NCI-H748 (cell line): ENCODE results near the gene SAMHD1.
"Not testable (repeated sequence)": the region's sequence is repeated elsewhere in the genome, so short reads cannot be mapped to it uniquely, and the experiment has no call there.

Experiments used
- DNase-seq: peaks from one replicate; lab custom pipeline; 2025; ENCODE audit not compliant: unreplicated experiment; lab: John Stamatoyannopoulos, UW

The SAMHD1 gene

GRCh38 chr20:36856691-36857635 is 94.5 kb downstream of the SAMHD1 start:
- no peak for DNase-seq

DNA sequence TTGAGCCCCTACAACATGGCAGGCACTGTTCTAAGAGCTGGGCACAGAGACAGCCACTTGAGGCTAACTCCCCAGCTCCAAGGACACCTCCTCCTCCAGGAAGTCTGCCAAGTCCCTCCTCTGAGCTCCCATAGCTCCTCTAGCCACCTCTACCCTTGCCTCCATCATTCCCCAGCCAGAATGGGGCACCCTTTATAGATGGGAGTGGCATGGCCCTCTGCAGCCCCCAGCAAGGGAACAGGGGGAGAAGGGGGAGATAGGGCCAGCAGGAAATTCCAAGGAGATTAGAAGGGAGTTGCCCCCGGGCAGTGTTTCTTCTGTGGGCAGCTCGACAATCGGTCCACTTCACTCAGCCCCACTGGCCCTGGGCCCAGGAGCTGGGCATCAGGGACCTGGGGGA is 95.3 kb downstream of the SAMHD1 start:
- no peak for DNase-seq

- DNase-seq = no peak
These were observed 96.3 kb downstream of the SAMHD1 start for GRCh38 chr20:36855241-36855657.

DNA sequence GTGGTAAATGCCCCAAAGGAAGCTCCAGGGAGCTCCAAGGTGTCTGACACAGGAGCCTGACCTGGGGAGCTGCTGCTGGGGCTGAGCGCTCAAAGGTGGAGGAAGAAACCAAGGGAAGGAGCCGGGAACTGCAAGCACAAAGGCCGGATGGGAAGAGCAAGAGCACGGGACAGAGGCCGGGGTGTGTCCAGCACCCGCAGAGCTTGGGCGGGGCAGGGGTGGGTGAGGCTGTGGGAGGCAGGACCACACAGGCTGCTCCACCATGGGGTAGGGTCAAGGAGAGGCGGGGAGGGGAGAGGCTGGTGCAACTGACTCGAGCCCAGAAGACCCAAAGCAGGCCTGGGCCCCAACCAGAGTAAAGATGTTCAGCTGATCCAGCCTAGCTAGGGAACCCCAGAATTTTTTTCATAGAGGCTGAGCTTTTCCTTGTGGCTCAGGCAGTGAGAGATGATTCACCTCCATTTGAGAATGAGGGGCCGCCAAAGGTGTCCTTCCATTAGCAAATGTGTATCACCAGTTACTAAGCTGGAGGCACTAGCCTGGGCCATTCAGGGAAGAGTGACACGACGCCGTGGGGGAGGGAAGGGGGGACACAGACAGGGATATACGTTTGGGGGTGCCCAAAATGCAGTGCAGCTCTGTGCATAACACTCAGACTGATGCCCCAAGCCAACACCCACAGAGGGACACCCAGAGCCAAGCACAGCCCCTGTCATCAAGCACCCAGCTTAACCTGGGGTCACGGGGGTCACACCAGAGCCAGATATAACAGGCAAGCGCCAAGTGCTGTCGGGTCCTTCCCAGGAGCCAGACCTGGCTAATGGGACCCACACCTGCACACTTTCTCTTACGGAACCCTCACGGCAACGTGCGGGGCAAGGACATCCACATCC is 96.9 kb downstream of the SAMHD1 start:
- no peak for DNase-seq

- DNase-seq = no peak
These were observed 99.3 kb downstream of the SAMHD1 start for GRCh38 chr20:36852187-36852586.

DNA sequence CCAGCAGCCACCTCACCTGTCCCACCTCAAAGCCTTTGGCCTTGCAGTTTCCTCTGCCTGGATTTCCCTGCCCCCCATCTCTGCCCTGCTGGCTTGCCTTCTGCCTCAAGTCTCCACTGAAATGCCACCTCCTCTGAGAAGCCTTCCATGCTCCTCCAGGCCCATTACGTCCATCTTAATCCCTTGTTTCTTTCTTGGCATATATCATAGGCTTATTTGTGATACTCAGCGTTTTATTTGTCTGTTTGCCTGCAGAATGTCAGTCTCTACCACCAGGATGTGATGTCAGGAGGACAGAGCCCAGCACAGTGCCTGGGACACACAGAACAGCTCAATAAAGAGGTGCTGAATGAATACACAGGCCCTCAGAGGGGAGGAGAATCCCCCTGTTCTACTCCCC is 100.0 kb downstream of the SAMHD1 start:
- no peak for DNase-seq

DNA sequence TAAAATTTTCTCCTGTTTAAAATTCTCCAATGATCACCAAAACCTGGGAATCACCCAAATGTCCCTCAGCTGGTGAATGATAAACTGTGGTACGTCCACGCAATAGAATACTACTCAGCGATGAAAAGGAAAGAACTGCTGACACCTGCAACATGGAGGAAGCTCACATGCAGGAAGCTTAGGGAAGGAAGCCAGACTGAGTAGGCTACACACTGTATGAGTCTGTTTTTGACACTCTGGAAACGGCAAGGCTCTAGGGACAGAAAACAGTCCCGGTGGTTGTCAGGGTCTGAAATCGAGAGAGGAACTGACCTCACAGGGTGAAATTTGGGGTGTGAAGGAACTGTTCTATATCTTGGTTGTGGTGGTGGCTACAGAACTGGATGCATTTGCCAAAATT is 100.7 kb downstream of the SAMHD1 start:
- no peak for DNase-seq

DNA sequence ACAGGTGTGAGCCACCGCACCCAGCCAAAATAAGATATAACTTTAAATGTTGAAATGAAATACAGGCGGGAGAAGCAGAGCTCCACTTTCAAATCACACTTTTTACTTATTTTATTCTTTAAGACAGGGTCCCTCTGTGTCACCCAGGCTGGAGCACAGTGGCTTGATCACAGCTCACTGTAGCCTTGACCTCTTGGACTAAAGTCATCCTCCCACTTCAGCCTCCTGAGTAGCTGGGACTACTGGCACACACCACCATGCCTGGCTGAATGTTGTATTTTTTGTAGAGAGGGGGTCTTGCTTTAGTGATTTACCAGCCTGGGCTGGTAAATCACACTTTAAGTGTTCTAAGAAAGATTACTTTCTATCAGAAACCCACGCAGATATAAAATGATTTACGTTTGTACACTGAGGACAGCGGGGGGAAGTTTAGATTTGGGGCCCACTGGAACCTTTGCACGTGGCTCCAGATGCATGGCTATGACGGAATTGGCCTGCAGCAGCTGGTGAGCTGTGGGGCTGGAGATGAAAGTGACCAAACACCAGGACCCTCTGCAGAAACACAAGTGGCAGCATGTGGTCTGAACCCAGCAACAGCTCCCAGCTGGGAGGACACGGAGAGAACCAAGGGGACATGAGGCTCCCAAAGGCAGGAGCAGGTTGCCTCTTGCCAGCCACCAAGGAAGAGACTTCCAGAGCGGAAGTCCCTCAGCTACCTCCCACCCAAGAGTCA is 102.0 kb downstream of the SAMHD1 start:
- no peak for DNase-seq

DNA sequence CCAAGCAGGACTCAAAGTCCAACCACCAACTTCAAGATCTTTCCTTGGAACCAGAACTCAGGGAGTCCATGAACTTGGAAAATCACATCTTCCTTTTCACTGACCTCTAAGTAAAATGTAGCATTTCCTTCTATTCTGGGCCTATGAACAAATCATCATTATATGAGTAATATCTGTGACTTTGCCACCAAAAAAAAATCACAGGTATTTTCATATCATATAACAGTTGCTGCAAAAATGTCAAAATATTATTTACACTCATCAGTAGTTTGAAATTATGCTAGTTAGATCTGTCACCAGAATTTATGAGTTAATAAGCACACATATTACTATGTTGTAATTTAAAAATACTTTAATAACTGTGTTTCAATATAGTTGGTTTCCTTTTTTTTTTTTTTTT is 102.8 kb downstream of the SAMHD1 start:
- no peak for DNase-seq

- no peak for DNase-seq
These were observed 103.3 kb downstream of the SAMHD1 start for GRCh38 chr20:36848078-36848660.

DNA sequence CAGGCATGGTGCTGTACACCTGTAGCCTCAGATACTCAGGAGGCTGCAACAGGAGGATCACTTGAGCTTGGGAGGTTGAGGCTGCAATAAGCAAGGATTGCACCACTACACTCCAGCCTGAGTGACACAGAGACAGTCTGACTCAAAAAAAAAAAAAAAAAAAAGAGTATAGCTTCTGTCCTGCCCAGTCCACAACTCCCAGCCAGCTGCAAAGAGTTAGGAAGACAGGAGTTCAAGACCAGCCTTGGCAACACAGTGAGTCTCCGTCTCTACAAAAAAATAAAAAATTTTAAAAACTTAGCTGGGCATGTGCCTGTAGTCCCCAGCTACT is 103.8 kb downstream of the SAMHD1 start:
- no peak for DNase-seq

DNA sequence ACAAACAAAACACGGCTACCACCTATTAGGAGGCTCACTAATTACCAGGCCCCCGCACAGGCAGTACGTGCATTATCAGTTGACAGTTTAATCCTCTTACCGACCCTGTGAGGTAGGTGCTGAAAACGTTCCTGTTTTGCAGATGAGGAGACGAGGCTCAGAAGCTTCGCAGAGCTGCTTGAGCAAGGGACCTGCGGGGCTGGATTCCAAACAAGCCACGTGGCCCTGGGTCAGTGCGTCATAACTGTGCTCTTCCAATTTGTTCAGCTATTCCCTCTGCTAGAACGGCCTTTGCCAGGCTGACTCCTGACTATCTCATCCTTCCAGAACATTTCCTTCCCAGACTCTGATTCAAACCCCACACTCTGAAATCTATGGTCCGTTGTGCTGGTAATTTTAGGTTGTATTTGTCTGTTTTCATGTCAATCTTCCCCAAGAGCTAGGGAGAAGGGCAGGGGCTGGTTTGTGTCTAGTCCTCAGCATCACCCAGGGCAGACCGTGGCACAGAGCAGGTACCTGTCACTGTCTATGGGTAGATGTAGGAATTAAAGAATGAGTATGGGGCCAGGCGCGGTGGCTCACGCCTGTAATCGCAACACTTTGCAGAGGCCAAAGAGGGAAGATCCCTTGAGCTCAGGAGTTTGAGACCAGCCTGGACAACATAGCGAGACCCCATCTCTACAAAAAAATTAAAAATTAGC is 104.3 kb downstream of the SAMHD1 start:
- DNase-seq = no peak

GRCh38 chr20:36845288-36845971 is 106.1 kb downstream of the SAMHD1 start:
- no peak for DNase-seq

- DNase-seq = not testable (repeated sequence)
These were observed 110.5 kb downstream of the SAMHD1 start for GRCh38 chr20:36841030-36841429.
